Pancreas (tissue), 10 donors: ENCODE data around the gene SHC4. TPM values are rescaled to one million over a fixed set of nuclear protein-coding genes. Genes with fewer than 3 reads are reported as not detected.

Source experiments
- ATAC-seq, 4 donors: fragments of 200-7000 bp; cut with Tn5 transposase; one replicate each; pipeline versions ENCODE4 v1.8.0 to v1.9.1; 2020; ENCODE audit warnings: mild to moderate bottlenecking in 4 of 4, moderate library complexity in 4 of 4
- DNase-seq, 6 donors: peaks; one replicate each; pipeline ENCODE4 v3.0.0-alpha.2; 2020
- FAIRE-seq: peaks from 2 replicates; lab custom pipeline; 2012; peaks lifted over from hg19 to GRCh38; lab: Jason Lieb, UNC
- H3K27ac ChIP-seq, 4 donors: fragments of 200-600 bp; sonication (generic); 1 replicate in 3 of 4; 2 replicates in 1 of 4; pipeline versions ENCODE4 v1.5.0 to v1.8.0; 2020
- H3K27me3 ChIP-seq, 4 donors: fragments of 200-600 bp; one replicate each; pipeline ENCODE4 v1.8.0; 2021
- H3K36me3 ChIP-seq, 3 donors: fragments of 200-600 bp; sonication (generic) in 1 of 3; one replicate each; pipeline versions ENCODE4 v1.5.0 to v1.8.0; 2020 to 2021
- H3K4me1 ChIP-seq, 3 donors: fragments of 200-600 bp; one replicate each; pipeline ENCODE4 v1.8.0; 2021
- H3K4me3 ChIP-seq, 4 donors: fragments of 200-600 bp; sonication (generic) in 2 of 4; one replicate each; pipeline versions ENCODE4 v1.5.0 to v1.8.0; 2020 to 2021
- H3K9me3 ChIP-seq, 4 donors: fragments of 200-600 bp; one replicate each; pipeline ENCODE4 v1.8.0; 2021
- WGBS, 2 donors: extraction: QIAGEN DNeasy Blood & Tissue Kit; methylation state at CpG; one replicate each; pipeline ENCODE4 v1.1.7; 2013; 5-methylcytosine and 5-hydroxymethylcytosine counted together
- intact Hi-C, 3 donors: fragments of 100-400 bp; cut with DNase I; formaldehyde crosslinking; loops; one replicate each; pipeline versions ENCODE4 v1.11.1 to v1.14.2; 2022
- polyA plus RNA-seq, 2 donors: library from polyadenylated mRNA; stranded (reverse); fragments of 200-250 nt; gene quantifications; one replicate each; pipeline ENCODE4 v1.2.3, GENCODE V29; 2013
- total RNA-seq, 6 donors: library from RNA; stranded (reverse); fragmentation: NEBNext Ultra II Directional in 4 of 6; extraction: Animal tissue kit (Norgen Biotek cat#: 25700) in 4 of 6; gene quantifications; one replicate each; pipeline versions ENCODE4 v1.2.1 to v1.2.4, GENCODE V29; 2021 to 2023
- TF ChIP-seq, protein P1 (sequence below), 4 donors: fragments of 200-600 bp; sonication (generic) in 3 of 4; IDR thresholded peaks; one replicate each; pipeline versions ENCODE4 v1.5.0 to v1.8.0; 2021; ENCODE audit warnings: antibody characterized with exemption in 4 of 4
- donor health status: healthy with polysubstance abuse.
- donor health status: DM: no; HTN: no; CAD: no; lungs with moderate emphysema.
- donor health status: DM: no; HTN: no; CAD: no.
- donor health status: control.
- donor health status: control.
- donor health status: Bipolar disorder and iron deficiency.
- donor health status: DM: yes; HTN: yes; CAD: no.
- donor health status: DM: no; HTN: no; CAD: no.
- donor health status: DM: no; HTN: no; CAD: no.
- donor health status: DM: yes; HTN: yes; CAD: no.

Gene SHC4
- total and polyA plus RNA-seq, 8 donors, result 0.03 to 0.24 (median 0.17) TPM; not detected in 1

DNA sequence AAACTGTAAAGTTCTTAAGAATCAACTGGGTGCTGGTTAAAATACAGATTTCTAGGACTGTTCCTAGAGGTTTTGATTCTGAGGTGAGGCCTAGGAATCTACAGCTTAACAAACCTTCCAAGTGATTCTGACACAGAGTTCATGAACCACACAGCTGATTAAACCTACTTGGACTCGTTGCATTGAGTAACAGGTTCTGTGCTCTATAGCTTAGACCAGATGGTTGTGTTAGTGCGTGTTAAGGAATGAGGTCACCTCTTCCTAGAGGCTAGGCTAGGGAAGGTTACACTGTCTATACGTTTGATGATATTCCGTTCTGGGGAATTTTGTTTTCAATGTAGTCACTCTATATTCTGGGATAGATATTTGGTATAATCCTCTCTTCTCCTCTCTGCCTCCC is 63.9 kb downstream of the SHC4 start:
- ATAC-seq (no peak), FAIRE-seq (no peak)

DNA sequence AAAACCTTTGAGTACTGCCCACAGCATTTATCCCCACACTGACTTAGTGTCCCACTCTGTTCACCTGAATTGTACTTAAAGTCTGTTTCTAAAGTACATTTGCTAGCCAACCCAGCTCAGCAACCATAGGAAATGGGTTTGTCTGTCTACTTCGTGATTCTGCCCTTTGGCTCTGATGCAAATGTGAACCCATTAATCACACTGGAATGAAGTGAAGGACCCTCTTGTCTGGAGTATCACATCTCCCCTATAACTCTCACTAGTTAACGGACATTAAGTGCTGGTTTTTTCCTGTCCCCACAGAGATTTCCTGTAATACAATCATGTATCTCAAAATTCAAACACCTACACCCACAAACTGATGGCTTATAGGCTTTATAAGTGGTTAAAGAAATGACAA is 65.3 kb downstream of the SHC4 start:
- DNase-seq (no peak), FAIRE-seq (no peak), ATAC-seq (no peak)
- Histone ChIP-seq H3K27ac (no peak overlapping the region), H3K9me3 (no peaks in the 10 kb centered on the region), H3K27me3 (no peaks in the 10 kb centered on the region), H3K4me1 (no peaks in the 10 kb centered on the region), H3K36me3 (no peaks in the 10 kb centered on the region), H3K4me3 (no peak overlapping the region)
- TF ChIP-seq, protein P1, sequence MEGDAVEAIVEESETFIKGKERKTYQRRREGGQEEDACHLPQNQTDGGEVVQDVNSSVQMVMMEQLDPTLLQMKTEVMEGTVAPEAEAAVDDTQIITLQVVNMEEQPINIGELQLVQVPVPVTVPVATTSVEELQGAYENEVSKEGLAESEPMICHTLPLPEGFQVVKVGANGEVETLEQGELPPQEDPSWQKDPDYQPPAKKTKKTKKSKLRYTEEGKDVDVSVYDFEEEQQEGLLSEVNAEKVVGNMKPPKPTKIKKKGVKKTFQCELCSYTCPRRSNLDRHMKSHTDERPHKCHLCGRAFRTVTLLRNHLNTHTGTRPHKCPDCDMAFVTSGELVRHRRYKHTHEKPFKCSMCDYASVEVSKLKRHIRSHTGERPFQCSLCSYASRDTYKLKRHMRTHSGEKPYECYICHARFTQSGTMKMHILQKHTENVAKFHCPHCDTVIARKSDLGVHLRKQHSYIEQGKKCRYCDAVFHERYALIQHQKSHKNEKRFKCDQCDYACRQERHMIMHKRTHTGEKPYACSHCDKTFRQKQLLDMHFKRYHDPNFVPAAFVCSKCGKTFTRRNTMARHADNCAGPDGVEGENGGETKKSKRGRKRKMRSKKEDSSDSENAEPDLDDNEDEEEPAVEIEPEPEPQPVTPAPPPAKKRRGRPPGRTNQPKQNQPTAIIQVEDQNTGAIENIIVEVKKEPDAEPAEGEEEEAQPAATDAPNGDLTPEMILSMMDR (IDR thresholded peaks at IDR 0.05), result no peak
- intact Hi-C loops, result no loop called here
- 52 to 53% methylated on average over 2 of the region's 2 CpGs for WGBS, 2 donors

More for the DNA sequence above, 63.9 kb downstream of the SHC4 start:
- no peak for DNase-seq
- H3K9me3 ChIP-seq, result no peaks in the 10 kb centered on the region
- H3K27me3 ChIP-seq, result no peaks in the 10 kb centered on the region
- H3K4me3 ChIP-seq, result no peak overlapping the region
- intact Hi-C loops, result no loop called here
- TF ChIP-seq, protein P1 (IDR thresholded peaks at IDR 0.05), result no peak
- 83 to 87% methylated on average over 4 of the region's 4 CpGs for WGBS, 2 donors
- H3K27ac ChIP-seq, result no peak overlapping the region
- H3K4me1 ChIP-seq, result no peaks in the 10 kb centered on the region
- H3K36me3 ChIP-seq, result no peaks in the 10 kb centered on the region

DNA sequence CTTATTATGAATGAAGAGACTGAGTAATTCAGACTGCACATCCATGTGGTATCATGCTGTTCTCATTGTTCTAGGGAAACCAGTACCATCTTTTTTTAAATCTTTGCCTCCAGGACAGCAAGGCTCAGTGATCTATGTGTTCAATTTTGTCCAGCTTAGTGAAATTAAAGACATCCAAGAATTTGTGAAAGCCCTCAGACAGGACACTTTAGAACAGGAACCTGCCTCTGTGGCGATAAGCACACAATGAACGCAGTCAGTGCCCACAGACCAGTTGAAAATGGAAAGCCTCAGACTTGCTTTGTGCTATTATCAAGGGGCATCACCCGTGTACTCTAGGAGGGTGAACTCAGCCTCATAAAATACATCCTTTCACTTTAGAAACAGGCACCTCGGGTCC is 65.7 kb downstream of the SHC4 start:
- Histone ChIP-seq H3K9me3 (no peaks in the 10 kb centered on the region), H3K27me3 (no peaks in the 10 kb centered on the region), H3K36me3 (no peaks in the 10 kb centered on the region), H3K27ac (no peak overlapping the region), H3K4me1 (no peaks in the 10 kb centered on the region), H3K4me3 (no peak overlapping the region)
- intact Hi-C loops, result no loop called here
- 46 to 65% methylated on average over 4 of the region's 4 CpGs for WGBS, 2 donors
- TF ChIP-seq, protein P1 (IDR thresholded peaks at IDR 0.05), result no peak
- ATAC-seq, result no peak
- no peak for DNase-seq
- no peak for FAIRE-seq

DNA sequence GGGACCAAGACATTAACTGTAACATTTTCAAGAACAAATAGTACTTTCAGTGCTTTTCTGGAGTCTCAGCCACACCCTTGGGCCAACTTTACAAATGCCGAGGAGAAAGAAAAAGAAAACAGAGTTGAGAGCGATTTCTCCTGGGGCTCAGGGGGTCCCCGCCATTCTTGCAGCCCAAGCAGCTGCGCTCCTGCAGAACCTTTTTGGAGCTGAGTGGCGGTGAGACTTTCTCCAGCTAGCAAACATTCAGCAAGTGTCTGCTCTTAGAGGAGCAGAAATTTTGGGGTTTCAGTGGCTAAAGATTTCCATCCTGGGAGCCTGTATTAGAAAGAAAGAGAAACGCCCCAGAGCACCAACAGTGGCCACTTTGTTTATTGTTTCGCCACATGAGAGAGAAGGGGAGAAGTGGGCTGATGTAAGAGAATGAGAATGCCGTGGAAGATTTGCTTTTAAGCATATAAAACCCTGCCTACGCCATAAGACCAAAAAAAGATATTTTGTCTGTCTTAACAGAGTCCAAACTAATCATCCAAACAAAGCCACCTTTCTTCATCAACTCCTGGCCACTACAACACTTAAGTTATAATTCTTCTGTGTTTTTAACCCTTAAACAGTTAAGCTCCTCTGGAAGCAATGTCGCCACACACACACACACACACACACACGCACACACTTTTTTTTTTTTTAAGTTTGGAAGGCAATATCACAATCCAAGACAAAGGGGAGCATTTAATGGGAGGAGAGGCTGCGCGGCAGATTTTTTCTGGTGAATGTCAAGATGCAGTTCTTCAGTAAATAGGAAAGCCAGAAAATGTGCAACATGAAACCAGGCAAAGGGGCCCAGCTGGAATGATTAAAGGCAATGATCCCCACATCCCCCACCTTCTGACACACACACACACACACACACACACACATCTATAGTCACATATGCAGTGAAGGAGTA is 66.6 kb downstream of the SHC4 start:
- ATAC-seq, result peak in 1 of 4 donors; percentile 32

More for the DNA sequence above, 66.6 kb downstream of the SHC4 start:
- H3K9me3 ChIP-seq, result no peaks in the 10 kb centered on the region
- FAIRE-seq (no peak), DNase-seq (no peak)
- no peaks in the 10 kb centered on the region for H3K4me1 ChIP-seq
- no peak overlapping the region for H3K4me3 ChIP-seq
- 32 to 37% methylated on average over 13 of the region's 13 CpGs for WGBS, 2 donors
- no peaks in the 10 kb centered on the region for H3K27me3 ChIP-seq
- H3K27ac ChIP-seq, result no peak overlapping the region
- no peaks in the 10 kb centered on the region for H3K36me3 ChIP-seq
- TF ChIP-seq, protein P1 (IDR thresholded peaks at IDR 0.05), result no peak
- intact Hi-C loops, result no loop called here
